Activated T-helper 17 cell treated with anti-CD3 and anti-CD28 coated beads, Interleukin-2, amount 50 U/mL, for 72 hours (primary cell): Measurements from ENCODE around the gene ADGRF5. TPM values are rescaled to one million over a fixed set of nuclear protein-coding genes. Genes with fewer than 3 reads are reported as not detected.

Experiments
- ATAC-seq: fragments of 150-1000 bp; cut with Tn5 transposase; replicated peaks from 2 replicates; pipeline ENCODE4 v1.10.0; 2021; ENCODE audit warnings: mild to moderate bottlenecking, moderate library complexity
- H3K27ac Mint-ChIP-seq: one replicate; pipeline ENCODE4 v1.8.0; 2022; ENCODE audit warnings: mixed read lengths
- H3K27me3 Mint-ChIP-seq: one replicate; pipeline ENCODE4 v1.8.0; 2022; ENCODE audit warnings: mixed read lengths
- H3K36me3 Mint-ChIP-seq: one replicate; pipeline ENCODE4 v1.8.0; 2022; ENCODE audit warnings: low read depth, mild to moderate bottlenecking, mixed read lengths
- H3K4me1 Mint-ChIP-seq: one replicate; pipeline ENCODE4 v1.8.0; 2022; ENCODE audit warnings: mixed read lengths
- H3K4me3 Mint-ChIP-seq: one replicate; pipeline ENCODE4 v1.8.0; 2022; ENCODE audit warnings: mild to moderate bottlenecking, mixed read lengths
- H3K9me3 Mint-ChIP-seq: one replicate; pipeline ENCODE4 v1.8.0; 2022; ENCODE audit warnings: mixed read lengths
- total RNA-seq, 2 donors: library from RNA; stranded (reverse); gene quantifications; one replicate each; pipeline ENCODE4 v1.2.3, GENCODE V29; 2022

Gene ADGRF5
- total RNA-seq, 2 donors from 2014 or later, result not detected

DNA sequence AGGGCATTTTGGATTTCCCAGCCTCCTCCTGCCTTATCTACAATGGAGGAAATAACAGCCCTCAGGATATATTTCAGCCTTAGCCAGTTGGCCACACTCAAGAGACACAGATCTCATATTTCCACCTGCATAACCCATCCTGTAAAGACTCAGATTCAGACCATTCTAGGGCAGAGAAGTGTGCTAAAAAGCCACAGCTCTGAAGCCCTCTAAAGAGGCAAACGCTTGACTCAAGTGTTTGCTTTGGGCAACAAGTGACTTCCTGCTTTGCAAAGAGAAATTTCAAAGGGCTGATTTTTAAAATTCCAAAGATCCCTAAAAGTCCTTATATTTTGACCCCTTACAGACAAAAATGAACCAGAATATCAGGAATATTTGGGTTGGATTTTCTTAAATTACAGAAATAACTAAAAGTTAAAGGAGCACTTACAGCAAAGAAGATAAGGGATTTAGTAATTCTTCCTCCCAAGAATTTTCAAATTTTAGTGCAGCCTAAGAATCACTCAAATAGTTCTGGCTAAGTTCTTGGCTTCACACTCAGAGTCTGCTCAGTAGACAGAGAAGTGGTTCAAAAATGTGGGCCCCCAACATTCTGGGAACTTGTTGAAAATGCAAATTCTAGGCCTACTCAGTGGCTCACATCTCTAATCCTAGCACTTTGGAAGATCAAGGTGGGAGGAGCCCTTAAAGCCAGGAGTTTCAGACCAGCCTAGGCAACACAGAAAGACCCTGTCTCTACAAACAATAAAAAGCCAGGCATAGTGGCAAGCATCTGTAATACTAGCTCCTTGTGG, 18.9 kb upstream of the ADGRF5 start:
- no peak overlapping the region for H3K27ac Mint-ChIP-seq
- no peaks in the 10 kb centered on the region for H3K4me1 Mint-ChIP-seq
- ATAC-seq, result no peak
- no peaks in the 10 kb centered on the region for H3K9me3 Mint-ChIP-seq
- no peaks in the 10 kb centered on the region for H3K36me3 Mint-ChIP-seq
- H3K27me3 Mint-ChIP-seq, result peaks cover 13% of the 10 kb centered on the region
- H3K4me3 Mint-ChIP-seq, result no peak overlapping the region

DNA sequence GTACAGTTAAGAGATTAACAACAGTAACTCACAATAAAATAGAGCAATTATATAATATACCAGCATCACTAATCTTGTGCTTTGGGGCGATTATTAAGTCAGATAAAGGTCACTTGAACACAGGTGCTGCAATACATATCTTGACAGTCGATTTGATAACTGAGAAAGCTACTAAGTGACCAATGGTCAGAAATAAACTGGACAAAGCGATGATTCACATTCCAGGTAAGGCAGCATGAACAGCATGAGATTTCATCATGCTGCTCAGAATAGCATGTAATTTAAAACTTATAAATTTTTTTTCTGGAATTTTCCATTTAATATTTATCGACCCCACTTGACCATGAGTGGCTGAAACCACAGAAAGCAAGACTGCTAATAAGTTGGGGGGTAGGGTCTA, 15.9 kb upstream of the ADGRF5 start:
- Mint-ChIP-seq H3K9me3 (no peaks in the 10 kb centered on the region), H3K27me3 (peaks cover 6% of the 10 kb centered on the region), H3K27ac (no peak overlapping the region), H3K4me3 (no peak overlapping the region), H3K36me3 (no peaks in the 10 kb centered on the region), H3K4me1 (no peaks in the 10 kb centered on the region)
- ATAC-seq, result no peak

- no peaks in the 10 kb centered on the region for H3K9me3 Mint-ChIP-seq
- ATAC-seq, result no peak
- H3K4me3 Mint-ChIP-seq, result no peak overlapping the region
- H3K36me3 Mint-ChIP-seq, result no peaks in the 10 kb centered on the region
- no peak overlapping the region for H3K27ac Mint-ChIP-seq
- no peaks in the 10 kb centered on the region for H3K4me1 Mint-ChIP-seq
- H3K27me3 Mint-ChIP-seq, result peaks cover 9% of the 10 kb centered on the region
Observed at GRCh38 chr6:46935687-46936086, 13.9 kb upstream of the ADGRF5 start.

DNA sequence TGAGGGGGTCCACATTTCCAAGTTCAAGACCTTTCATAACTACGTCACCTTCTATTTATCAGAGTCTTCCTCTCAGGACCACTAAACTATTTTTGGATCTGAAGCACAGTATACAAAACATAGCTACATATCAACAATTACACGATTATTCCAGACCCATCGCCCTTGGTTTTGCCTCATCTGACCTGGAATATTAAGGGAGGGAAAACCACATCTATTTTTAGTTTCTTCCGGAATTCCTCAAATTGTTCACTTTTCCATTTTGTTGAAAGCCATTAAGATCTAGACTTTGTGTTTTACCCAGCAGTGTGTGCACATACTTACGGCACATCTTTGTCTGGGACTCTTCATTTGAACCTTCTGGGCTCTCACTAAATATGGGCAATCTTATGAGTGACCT, 12.0 kb upstream of the ADGRF5 start:
- Mint-ChIP-seq H3K4me1 (no peaks in the 10 kb centered on the region), H3K9me3 (no peaks in the 10 kb centered on the region), H3K27me3 (peaks cover 5% of the 10 kb centered on the region), H3K36me3 (no peaks in the 10 kb centered on the region), H3K27ac (no peak overlapping the region), H3K4me3 (no peak overlapping the region)
- ATAC-seq, result no peak

DNA sequence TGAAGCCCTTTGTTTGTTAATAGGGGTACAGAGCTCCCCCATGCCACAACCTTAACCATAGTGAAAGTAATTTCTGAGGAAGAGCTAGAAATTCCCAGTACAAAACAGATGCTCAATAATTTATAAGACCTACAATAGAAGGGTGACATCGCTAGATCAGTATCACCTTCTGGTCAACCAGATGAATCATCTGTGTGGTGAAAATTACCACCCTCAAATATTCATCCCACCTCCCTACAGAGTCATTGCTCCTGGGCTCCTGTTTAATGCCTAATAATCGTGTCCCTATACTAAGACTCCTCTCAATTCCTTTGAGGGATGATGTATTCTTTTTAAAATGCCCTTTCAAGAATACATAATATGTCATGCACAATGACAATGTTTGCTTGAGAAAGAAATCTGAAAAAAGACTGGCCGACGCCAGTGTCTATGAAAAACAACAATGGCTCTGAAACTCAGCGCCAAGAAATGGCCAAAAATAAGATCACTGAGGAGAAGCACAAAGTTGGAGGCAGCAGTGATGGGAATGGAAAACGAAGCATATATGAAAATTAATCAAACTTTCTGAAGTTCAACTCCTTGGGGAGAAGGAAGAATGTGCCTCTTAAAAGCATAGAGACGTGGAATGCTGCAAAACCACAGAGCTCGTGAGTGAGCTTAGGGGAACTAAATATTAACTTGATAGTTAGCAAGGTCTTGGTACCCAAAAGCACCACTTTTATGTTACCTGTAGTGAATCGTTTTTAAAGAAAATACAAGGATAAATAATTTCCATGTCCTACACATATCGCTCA, 11.0 kb upstream of the ADGRF5 start:
- H3K27ac Mint-ChIP-seq, result no peak overlapping the region
- no peak overlapping the region for H3K4me3 Mint-ChIP-seq
- H3K36me3 Mint-ChIP-seq, result no peaks in the 10 kb centered on the region
- H3K27me3 Mint-ChIP-seq, result peaks cover 9% of the 10 kb centered on the region
- no peaks in the 10 kb centered on the region for H3K4me1 Mint-ChIP-seq
- H3K9me3 Mint-ChIP-seq, result no peaks in the 10 kb centered on the region
- no peak for ATAC-seq

DNA sequence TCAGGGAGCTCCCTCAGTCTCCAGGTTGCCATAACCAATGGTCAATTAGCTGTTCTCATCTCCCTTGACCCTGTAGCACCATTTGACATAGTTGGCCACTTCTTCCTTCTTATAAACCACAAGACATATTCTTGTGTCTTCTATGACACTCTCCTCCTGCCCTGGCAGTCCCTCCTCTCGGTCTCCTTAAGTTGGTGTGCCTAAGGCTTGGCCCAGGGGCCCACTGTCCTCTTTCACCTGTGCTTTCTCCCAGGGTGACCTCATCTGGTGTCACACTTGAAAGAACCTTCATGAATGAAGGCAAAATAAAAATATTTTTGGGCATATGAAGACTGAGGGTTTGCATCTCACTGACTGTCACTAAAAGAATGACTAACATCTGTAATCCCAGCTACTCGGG, 9.7 kb upstream of the ADGRF5 start:
- H3K27me3 Mint-ChIP-seq, result peaks cover 6% of the 10 kb centered on the region

GRCh38 chr6:46930331-46930730, 8.6 kb upstream of the ADGRF5 start:
- no peak for ATAC-seq
- Mint-ChIP-seq H3K9me3 (peaks cover 3% of the 10 kb centered on the region), H3K27ac (no peak overlapping the region), H3K27me3 (peaks cover 6% of the 10 kb centered on the region), H3K4me1 (no peaks in the 10 kb centered on the region), H3K4me3 (no peak overlapping the region), H3K36me3 (no peaks in the 10 kb centered on the region)

More for the DNA sequence above, 9.7 kb upstream of the ADGRF5 start:
- Mint-ChIP-seq H3K4me1 (no peaks in the 10 kb centered on the region), H3K9me3 (peaks cover 2% of the 10 kb centered on the region), H3K27ac (no peak overlapping the region), H3K4me3 (no peak overlapping the region), H3K36me3 (no peaks in the 10 kb centered on the region)
- ATAC-seq, result no peak

DNA sequence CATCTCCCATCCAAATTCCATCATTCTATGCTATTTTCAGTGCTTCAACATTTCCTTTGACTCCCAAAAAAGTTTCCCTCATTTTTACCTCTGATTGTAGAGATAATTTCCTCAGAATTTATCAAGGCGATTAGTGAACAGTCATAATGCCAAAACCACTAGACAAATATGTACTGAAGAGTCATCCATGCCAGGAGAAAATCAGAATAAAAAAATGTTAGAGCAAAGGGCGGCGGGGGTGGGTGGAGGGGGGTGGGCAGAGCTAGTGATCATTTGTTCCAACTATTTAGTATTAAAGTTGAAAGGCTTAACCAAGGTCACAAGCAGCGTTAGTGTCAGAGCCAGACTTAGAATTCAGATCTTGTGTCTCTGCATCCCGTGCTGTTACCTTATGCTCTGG, 5.3 kb upstream of the ADGRF5 start:
- Mint-ChIP-seq H3K27me3 (peaks cover 6% of the 10 kb centered on the region), H3K27ac (no peak overlapping the region), H3K9me3 (peaks cover 3% of the 10 kb centered on the region), H3K4me1 (no peaks in the 10 kb centered on the region), H3K36me3 (no peaks in the 10 kb centered on the region), H3K4me3 (no peak overlapping the region)
- no peak for ATAC-seq

DNA sequence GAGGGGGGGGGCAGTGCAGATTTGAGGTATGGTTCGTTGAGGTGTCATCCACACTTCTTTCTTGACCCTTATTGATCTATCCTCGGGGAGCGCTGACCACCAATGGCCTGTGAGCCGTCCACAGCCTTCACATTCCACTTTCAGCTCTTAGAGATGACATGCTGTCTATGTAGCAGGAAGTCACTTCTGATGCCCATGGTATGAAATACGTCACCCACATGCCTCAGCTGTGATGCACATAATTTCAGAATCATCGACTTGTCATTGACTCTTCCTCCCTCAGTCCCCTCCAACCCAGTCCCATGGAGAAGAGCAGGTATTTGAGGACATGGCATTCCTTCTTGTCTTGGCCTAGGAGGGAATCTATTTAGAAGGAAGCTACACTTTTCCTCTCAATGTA, 4.7 kb upstream of the ADGRF5 start:
- no peaks in the 10 kb centered on the region for H3K4me1 Mint-ChIP-seq
- H3K27ac Mint-ChIP-seq, result no peak overlapping the region
- no peak for ATAC-seq
- H3K4me3 Mint-ChIP-seq, result no peak overlapping the region
- peaks cover 6% of the 10 kb centered on the region for H3K27me3 Mint-ChIP-seq
- no peaks in the 10 kb centered on the region for H3K36me3 Mint-ChIP-seq
- peaks cover 3% of the 10 kb centered on the region for H3K9me3 Mint-ChIP-seq

DNA sequence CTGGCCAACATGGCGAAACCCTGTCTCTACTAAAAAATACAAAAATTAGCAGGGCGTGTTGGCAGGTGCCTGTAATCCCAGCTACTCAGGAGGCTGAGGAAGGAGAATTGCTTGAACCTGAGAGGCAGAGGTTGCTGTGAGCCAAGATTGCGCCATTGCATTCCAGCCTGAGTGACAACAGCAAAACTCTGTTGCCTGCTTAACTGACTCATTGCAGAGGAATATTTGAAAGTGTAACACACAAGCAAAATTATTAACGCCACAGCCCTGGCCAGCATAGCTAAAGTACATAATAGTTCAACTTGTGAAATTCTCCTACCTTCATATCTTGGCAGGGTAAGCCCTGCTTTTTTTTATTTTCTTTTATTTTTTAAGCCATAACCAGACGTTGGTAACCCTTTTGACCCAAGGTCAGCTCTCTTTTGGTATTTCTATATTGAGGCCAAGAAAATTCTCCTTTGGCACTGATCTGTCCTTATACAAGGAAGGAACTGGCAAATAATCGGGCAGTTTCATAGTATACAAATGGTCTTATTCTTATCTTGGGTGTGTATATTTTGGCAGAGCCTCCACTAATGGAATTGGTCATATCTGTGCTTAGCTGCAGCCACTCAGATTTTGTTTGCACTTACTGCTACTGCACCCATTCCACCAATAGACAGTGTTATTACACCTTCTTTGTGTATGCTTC, 4.0 kb upstream of the ADGRF5 start:
- H3K36me3 Mint-ChIP-seq, result no peaks in the 10 kb centered on the region
- peaks cover 3% of the 10 kb centered on the region for H3K9me3 Mint-ChIP-seq
- H3K4me3 Mint-ChIP-seq, result no peak overlapping the region
- no peak for ATAC-seq
- peaks cover 8% of the 10 kb centered on the region for H3K27me3 Mint-ChIP-seq
- no peaks in the 10 kb centered on the region for H3K4me1 Mint-ChIP-seq
- no peak overlapping the region for H3K27ac Mint-ChIP-seq

- no peaks in the 10 kb centered on the region for H3K4me1 Mint-ChIP-seq
Observed at GRCh38 chr6:46923476-46923875, 1.7 kb upstream of the ADGRF5 start.

GRCh38 chr6:46921059-46921458, 679 bp downstream of the ADGRF5 start:
- no peaks in the 10 kb centered on the region for H3K36me3 Mint-ChIP-seq
- H3K4me1 Mint-ChIP-seq, result no peaks in the 10 kb centered on the region
- no peaks in the 10 kb centered on the region for H3K9me3 Mint-ChIP-seq
- no peak overlapping the region for H3K27ac Mint-ChIP-seq
- no peak overlapping the region for H3K4me3 Mint-ChIP-seq
- no peak for ATAC-seq
- H3K27me3 Mint-ChIP-seq, result peaks cover 9% of the 10 kb centered on the region

More at GRCh38 chr6:46923476-46923875, 1.7 kb upstream of the ADGRF5 start:
- H3K36me3 Mint-ChIP-seq, result no peaks in the 10 kb centered on the region
- peaks cover 7% of the 10 kb centered on the region for H3K27me3 Mint-ChIP-seq
- no peak overlapping the region for H3K27ac Mint-ChIP-seq
- peaks cover 3% of the 10 kb centered on the region for H3K9me3 Mint-ChIP-seq
- no peak for ATAC-seq
- H3K4me3 Mint-ChIP-seq, result no peak overlapping the region

GRCh38 chr6:46918806-46919205, 2.9 kb downstream of the ADGRF5 start:
- ATAC-seq, result no peak
- Mint-ChIP-seq H3K27me3 (peaks cover 9% of the 10 kb centered on the region), H3K4me3 (no peak overlapping the region), H3K4me1 (no peaks in the 10 kb centered on the region), H3K36me3 (no peaks in the 10 kb centered on the region), H3K9me3 (no peaks in the 10 kb centered on the region), H3K27ac (no peak overlapping the region)

- Mint-ChIP-seq H3K36me3 (no peaks in the 10 kb centered on the region), H3K9me3 (no peaks in the 10 kb centered on the region), H3K4me3 (no peak overlapping the region), H3K4me1 (no peaks in the 10 kb centered on the region), H3K27me3 (peaks cover 9% of the 10 kb centered on the region), H3K27ac (no peak overlapping the region)
- ATAC-seq, result no peak
Observed at GRCh38 chr6:46917002-46917545, 4.7 kb downstream of the ADGRF5 start.
